HG02642 (cell line): ENCODE measurements around the gene NARS2.

Experiments used
- ATAC-seq: cut with Tn5 transposase; IDR thresholded peaks from one replicate; pipeline ENCODE4 v1.9.1; 2021; ENCODE audit warnings: mild to moderate bottlenecking; ENCODE audit not compliant: unreplicated experiment, poor library complexity

Gene NARS2

DNA sequence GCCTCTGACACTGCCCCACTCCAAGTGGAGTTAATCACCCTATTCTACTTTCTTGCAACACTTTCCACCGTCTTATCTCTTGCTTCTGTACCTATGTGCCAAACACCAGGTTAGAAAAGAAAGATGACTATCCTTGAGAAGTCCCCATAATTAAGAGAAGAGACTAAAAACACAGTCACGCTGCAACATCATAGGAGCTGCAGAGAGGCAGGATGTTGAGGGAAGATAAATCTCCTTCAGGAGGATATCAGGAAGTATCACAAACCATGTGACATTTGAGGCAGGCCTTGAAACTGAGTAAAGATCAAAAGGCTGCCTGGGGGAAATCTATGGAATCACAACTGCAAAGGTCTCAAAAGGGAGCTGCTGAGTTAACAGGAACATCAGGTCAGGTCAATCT, 181.8 kb downstream of the NARS2 start:
- ATAC-seq, result no peak

- no peak for ATAC-seq
Observed at GRCh38 chr11:78391424-78391823, 183.2 kb downstream of the NARS2 start.

DNA sequence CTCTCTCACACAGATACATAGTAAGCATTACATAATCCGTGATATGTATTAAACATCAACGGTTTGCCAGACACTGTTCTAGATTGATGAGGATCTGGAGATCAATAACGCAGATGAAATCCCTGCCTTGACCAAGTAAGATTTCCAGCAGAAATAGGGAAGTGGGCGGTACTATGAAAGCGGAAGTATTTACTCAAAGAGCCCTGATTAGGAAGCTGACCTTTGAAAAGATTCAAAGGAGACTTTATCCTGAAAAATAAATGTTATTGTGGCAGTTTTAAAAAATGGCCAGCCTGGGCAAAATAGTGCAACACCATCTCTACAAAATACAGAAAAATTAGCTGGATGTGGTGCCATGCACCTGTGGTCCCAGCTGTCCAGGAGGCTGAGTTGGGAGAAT, 183.9 kb downstream of the NARS2 start:
- ATAC-seq, result no peak

- ATAC-seq, result no peak
Observed at GRCh38 chr11:78386215-78386941, 188.3 kb downstream of the NARS2 start.
